ENCODE results near the gene MCTP2. TPM values are rescaled to one million over a fixed set of nuclear protein-coding genes. Genes with fewer than 3 reads are reported as not detected.

Gene MCTP2
- total RNA-seq, 1 donor from 2014 or later = 12.8 TPM

GRCh38 chr15:94453227-94453988 lies 222.0 kb downstream of the MCTP2 start:
- H3K27me3 Mint-ChIP-seq (ENCODE audit: low read depth) = no peaks in the 10 kb centered on the region
- peaks cover 8% of the 10 kb centered on the region for H3K36me3 Mint-ChIP-seq
- peaks cover 8% of the 10 kb centered on the region for H3K9me3 Mint-ChIP-seq
- no peak overlapping the region for H3K27ac Mint-ChIP-seq
- H3K4me1 Mint-ChIP-seq = peaks cover 16% of the 10 kb centered on the region
- DNase-seq (ENCODE audit: low spot score in 2 of 2, unreplicated experiment in 2 of 2) = no peak
- no peak for TF ChIP-seq CTCF (IDR thresholded peaks at IDR 0.05; ENCODE audit: unreplicated experiment)
- no peak overlapping the region for H3K4me3 Mint-ChIP-seq

GRCh38 chr15:94455297-94455696 lies 223.9 kb downstream of the MCTP2 start:
- Mint-ChIP-seq H3K27ac (no peak overlapping the region), H3K27me3 (ENCODE audit: low read depth) (no peaks in the 10 kb centered on the region), H3K4me1 (peaks cover 11% of the 10 kb centered on the region), H3K9me3 (peaks cover 8% of the 10 kb centered on the region), H3K36me3 (peaks cover 8% of the 10 kb centered on the region), H3K4me3 (no peak overlapping the region)
- no peak for TF ChIP-seq CTCF (IDR thresholded peaks at IDR 0.05; ENCODE audit: unreplicated experiment)
- DNase-seq (ENCODE audit: low spot score in 2 of 2, unreplicated experiment in 2 of 2) = no peak

- peaks cover 8% of the 10 kb centered on the region for H3K36me3 Mint-ChIP-seq
- H3K9me3 Mint-ChIP-seq = peaks cover 8% of the 10 kb centered on the region
- DNase-seq (ENCODE audit: low spot score in 2 of 2, unreplicated experiment in 2 of 2) = no peak
- no peaks in the 10 kb centered on the region for H3K27me3 Mint-ChIP-seq (ENCODE audit: low read depth)
- no peak overlapping the region for H3K4me3 Mint-ChIP-seq
- no peak for TF ChIP-seq CTCF (IDR thresholded peaks at IDR 0.05; ENCODE audit: unreplicated experiment)
- no peak overlapping the region for H3K27ac Mint-ChIP-seq
- peaks cover 4% of the 10 kb centered on the region for H3K4me1 Mint-ChIP-seq
Measured at GRCh38 chr15:94456226-94456625, 224.9 kb downstream of the MCTP2 start.

- H3K4me1 Mint-ChIP-seq = no peaks in the 10 kb centered on the region
- H3K36me3 Mint-ChIP-seq = peaks cover 6% of the 10 kb centered on the region
- no peak overlapping the region for H3K4me3 Mint-ChIP-seq
- TF ChIP-seq CTCF (IDR thresholded peaks at IDR 0.05; ENCODE audit: unreplicated experiment) = no peak
- DNase-seq (ENCODE audit: low spot score in 2 of 2, unreplicated experiment in 2 of 2) = no peak
- no peak overlapping the region for H3K27ac Mint-ChIP-seq
- no peaks in the 10 kb centered on the region for H3K27me3 Mint-ChIP-seq (ENCODE audit: low read depth)
- peaks cover 8% of the 10 kb centered on the region for H3K9me3 Mint-ChIP-seq
Measured at GRCh38 chr15:94457661-94458060, 226.3 kb downstream of the MCTP2 start.

- Mint-ChIP-seq H3K27me3 (ENCODE audit: low read depth) (no peaks in the 10 kb centered on the region), H3K4me3 (no peak overlapping the region), H3K36me3 (peaks cover 2% of the 10 kb centered on the region), H3K4me1 (peaks cover 6% of the 10 kb centered on the region), H3K9me3 (peaks cover 4% of the 10 kb centered on the region), H3K27ac (no peak overlapping the region)
- no peak for TF ChIP-seq CTCF (IDR thresholded peaks at IDR 0.05; ENCODE audit: unreplicated experiment)
- no peak for DNase-seq (ENCODE audit: low spot score in 2 of 2, unreplicated experiment in 2 of 2)
Measured at GRCh38 chr15:94460624-94461023, 229.3 kb downstream of the MCTP2 start.

All from mesothelial cell of epicardium (in vitro differentiated cells).